ENCODE data around the gene ALDH5A1.

ALDH5A1 gene

DNA sequence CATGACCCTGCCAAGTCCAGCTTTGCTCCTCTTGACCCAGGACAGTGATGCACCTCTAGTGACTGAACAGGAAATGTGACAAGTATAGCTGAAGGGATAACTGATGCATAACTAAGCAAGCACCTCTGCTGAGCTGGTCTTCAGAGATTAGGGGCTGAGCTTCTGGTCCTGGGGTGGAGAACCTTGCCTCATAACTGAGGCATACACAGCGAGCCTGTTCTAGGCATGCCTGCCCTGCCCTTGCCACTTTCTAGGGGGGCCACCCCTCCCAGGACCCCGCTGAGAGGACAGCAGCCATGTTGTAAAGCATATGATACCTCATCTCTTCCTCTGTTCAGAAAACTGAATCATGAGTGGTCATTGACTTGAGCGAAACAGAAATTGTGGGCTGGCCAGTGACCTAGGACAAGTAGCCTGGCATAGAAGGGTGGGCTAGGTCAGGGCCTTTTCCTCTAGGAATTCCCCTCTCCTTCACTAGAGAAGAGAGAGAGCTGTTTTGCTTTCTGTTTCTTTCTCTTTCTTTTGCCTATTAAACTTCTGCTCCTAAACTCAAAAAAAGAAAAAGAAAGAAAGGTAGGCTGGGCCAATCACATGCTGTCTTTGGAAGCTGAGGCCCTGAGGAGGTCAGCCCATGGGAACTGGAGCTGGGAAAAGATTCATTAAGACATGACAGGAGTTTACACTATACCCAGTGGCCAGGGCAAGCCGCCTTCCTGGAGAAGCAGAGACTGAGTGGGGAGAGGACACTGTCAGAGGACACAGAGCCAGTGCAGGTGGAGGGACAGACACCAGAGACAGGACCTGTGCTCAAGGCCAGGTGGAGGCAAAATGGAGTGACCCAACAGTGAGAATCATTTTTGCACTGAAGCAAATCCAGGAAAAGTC, 23.1 kb downstream of the ALDH5A1 start:
- Histone ChIP-seq H4K20me1 (ENCODE audit: low read depth, low read length) (no peaks in the 10 kb centered on the region), H3K9me3 (ENCODE audit: insufficient read depth, low read length) (no peaks in the 10 kb centered on the region), H3K36me3 (ENCODE audit: low read length) (no peaks in the 10 kb centered on the region), H3F3A (ENCODE audit: insufficient read depth) (peaks cover 27% of the 10 kb centered on the region), H3K27me3 (ENCODE audit: low read length) (no peaks in the 10 kb centered on the region), H2AFZ (ENCODE audit: low read depth, low read length, severe bottlenecking) (peak overlapping the region; percentile 29), H3K4me2 (ENCODE audit: low read depth, low read length, poor library complexity, severe bottlenecking) (peak overlapping the region; percentile 58), H3K27ac (ENCODE audit: low read depth, low read length) (peak overlapping the region; percentile 74), H3K4me3 (ENCODE audit: insufficient read depth, low read length, poor library complexity, severe bottlenecking) (peak overlapping the region; percentile 8), H3K9ac (ENCODE audit: low read length) (peak overlapping the region; percentile 51), H3K9me2 (replicated peaks; ENCODE audit: insufficient read depth, low read length) (no peaks in the 10 kb centered on the region), H3K79me2 (ENCODE audit: insufficient read depth, low read length) (no peaks in the 10 kb centered on the region)
- TF ChIP-seq EZH2phosphoT487 (conservative IDR thresholded peaks at IDR 0.05; ENCODE audit: low read length), result no peak
- no peak for TF ChIP-seq CTCF (IDR thresholded peaks at IDR 0.05; ENCODE audit: insufficient read depth, low read length, poor library complexity, severe bottlenecking)

DNA sequence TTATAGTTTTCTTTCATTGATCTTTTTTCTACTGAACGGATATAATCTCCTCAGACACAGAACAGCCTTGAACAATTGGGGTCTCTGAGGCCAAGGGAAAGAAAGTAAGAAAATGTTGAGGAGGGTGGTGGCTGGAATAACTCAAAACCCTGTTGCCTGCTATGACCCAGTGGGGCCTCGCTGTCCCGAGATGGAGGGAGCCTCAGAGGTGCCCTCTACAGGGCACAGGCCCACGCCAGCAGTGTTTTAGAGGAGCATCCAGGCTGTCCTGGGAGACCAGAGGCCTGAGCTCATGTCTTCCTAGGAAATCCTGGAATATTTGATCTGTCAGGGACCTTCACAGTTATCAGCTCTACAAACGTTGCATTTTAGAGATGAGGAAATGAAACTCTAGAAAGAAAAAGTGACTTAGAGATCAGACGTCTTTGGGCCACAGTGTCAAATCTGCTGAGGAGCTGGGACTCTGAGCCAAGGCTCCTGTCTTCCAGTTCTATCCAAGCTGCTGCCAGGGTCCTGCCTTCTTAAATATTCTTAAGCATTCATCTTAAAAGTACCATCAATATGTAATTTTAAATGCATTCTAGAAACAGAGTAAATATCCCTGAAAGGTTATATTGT, 26.3 kb downstream of the ALDH5A1 start:
- Histone ChIP-seq H3K27ac (ENCODE audit: low read depth, low read length) (peak overlapping the region; percentile 82), H3K36me3 (ENCODE audit: low read length) (no peaks in the 10 kb centered on the region), H3K4me3 (ENCODE audit: insufficient read depth, low read length, poor library complexity, severe bottlenecking) (no peak overlapping the region), H3F3A (ENCODE audit: insufficient read depth) (peaks cover 43% of the 10 kb centered on the region), H4K20me1 (ENCODE audit: low read depth, low read length) (no peaks in the 10 kb centered on the region), H3K79me2 (ENCODE audit: insufficient read depth, low read length) (peaks cover 17% of the 10 kb centered on the region), H3K9me2 (replicated peaks; ENCODE audit: insufficient read depth, low read length) (no peaks in the 10 kb centered on the region), H3K27me3 (ENCODE audit: low read length) (no peaks in the 10 kb centered on the region), H3K9me3 (ENCODE audit: insufficient read depth, low read length) (no peaks in the 10 kb centered on the region), H2AFZ (ENCODE audit: low read depth, low read length, severe bottlenecking) (peak overlapping the region; percentile 52), H3K4me2 (ENCODE audit: low read depth, low read length, poor library complexity, severe bottlenecking) (peak overlapping the region; percentile 57), H3K9ac (ENCODE audit: low read length) (peak overlapping the region; percentile 7; the same call in 1 of the 2 replicates)
- peak; percentile 98 for TF ChIP-seq CTCF (IDR thresholded peaks at IDR 0.05; ENCODE audit: insufficient read depth, low read length, poor library complexity, severe bottlenecking)
- no peak for TF ChIP-seq EZH2phosphoT487 (conservative IDR thresholded peaks at IDR 0.05; ENCODE audit: low read length)

GRCh38 chr6:24522228-24523176, 27.7 kb downstream of the ALDH5A1 start:
- no peaks in the 10 kb centered on the region for H4K20me1 ChIP-seq (ENCODE audit: low read depth, low read length)
- peak overlapping the region; percentile 46 for H3K4me3 ChIP-seq (ENCODE audit: insufficient read depth, low read length, poor library complexity, severe bottlenecking)
- H3K36me3 ChIP-seq (ENCODE audit: low read length), result no peaks in the 10 kb centered on the region
- peaks cover 48% of the 10 kb centered on the region for H3F3A ChIP-seq (ENCODE audit: insufficient read depth)
- peaks cover 21% of the 10 kb centered on the region for H3K79me2 ChIP-seq (ENCODE audit: insufficient read depth, low read length)
- H3K9me2 ChIP-seq (replicated peaks; ENCODE audit: insufficient read depth, low read length), result no peaks in the 10 kb centered on the region
- peak overlapping the region; percentile 49 for H3K9ac ChIP-seq (ENCODE audit: low read length)
- TF ChIP-seq CTCF (IDR thresholded peaks at IDR 0.05; ENCODE audit: insufficient read depth, low read length, poor library complexity, severe bottlenecking) (no peak), EZH2phosphoT487 (conservative IDR thresholded peaks at IDR 0.05; ENCODE audit: low read length) (no peak)
- H3K27ac ChIP-seq (ENCODE audit: low read depth, low read length), result peak overlapping the region; percentile 82
- no peaks in the 10 kb centered on the region for H3K27me3 ChIP-seq (ENCODE audit: low read length)
- peak overlapping the region; percentile 15 for H2AFZ ChIP-seq (ENCODE audit: low read depth, low read length, severe bottlenecking)
- H3K9me3 ChIP-seq (ENCODE audit: insufficient read depth, low read length), result no peaks in the 10 kb centered on the region
- H3K4me2 ChIP-seq (ENCODE audit: low read depth, low read length, poor library complexity, severe bottlenecking), result peak overlapping the region; percentile 57
